DOHH2 (cell line): Measurements from ENCODE around the gene PRKCE.

Source experiments
- CTCF ChIP-seq: fragments of 200-600 bp; sonication (generic); IDR thresholded peaks from one replicate; pipeline ENCODE4 v1.5.1; 2014; ENCODE audit warnings: antibody characterized with exemption, mild to moderate bottlenecking, low read depth, low read length; ENCODE audit not compliant: poor library complexity, severe bottlenecking
- EZH2phosphoT487 ChIP-seq: fragments of 200-600 bp; sonication (generic); IDR thresholded peaks from 2 replicates; pipeline ENCODE4 v1.6.1; 2017; ENCODE audit warnings: borderline replicate concordance, mild to moderate bottlenecking, antibody characterized with exemption, low read length, moderate library complexity, mixed read lengths

- no peak for TF ChIP-seq CTCF
- no peak for TF ChIP-seq EZH2phosphoT487
These were observed 206.5 kb downstream of the PRKCE start for GRCh38 chr2:45857867-45858520.
